WTC11 (cell line): ENCODE results near the gene KCNG4. TPM values are rescaled to one million over a fixed set of nuclear protein-coding genes. Genes with fewer than 3 reads are reported as not detected.

Experiments used
- ATAC-seq: fragments of 200-7000 bp; cut with Tn5 transposase; 2 replicates; pipeline ENCODE4 v1.10.0; 2021; ENCODE audit warnings: mild to moderate bottlenecking, moderate library complexity
- CTCF ChIA-PET: fragments of 300-600 bp; sonication (Branson Sonifier 250); formaldehyde crosslinking; loops from one replicate; lab custom pipeline; 2021; ENCODE audit warnings: antibody characterized with exemption; lab: Charles Lee
- POLR2A ChIA-PET: fragments of 350-600 bp; sonication (Branson Sonifier 250); formaldehyde crosslinking; loops from one replicate; lab custom pipeline; 2021; ENCODE audit warnings: antibody characterized with exemption; lab: Charles Lee
- DNase-seq: peaks from one replicate; pipeline ENCODE4 v3.0.0; 2021; ENCODE audit warnings: low spot score
- H3K27ac Mint-ChIP-seq: 2 replicates; pipeline ENCODE4 v1.8.0; 2021; ENCODE audit warnings: mixed read lengths
- H3K27me3 Mint-ChIP-seq: 2 replicates; pipeline ENCODE4 v1.8.0; 2021; ENCODE audit warnings: low read depth, mild to moderate bottlenecking, moderate library complexity, mixed read lengths
- H3K36me3 Mint-ChIP-seq: 2 replicates; pipeline ENCODE4 v1.8.0; 2021; ENCODE audit warnings: mixed read lengths
- H3K4me1 Mint-ChIP-seq: 2 replicates; pipeline ENCODE4 v1.8.0; 2022; ENCODE audit warnings: mixed read lengths
- H3K4me3 Mint-ChIP-seq: 2 replicates; pipeline ENCODE4 v1.8.0; 2021; ENCODE audit warnings: mild to moderate bottlenecking, moderate library complexity, mixed read lengths
- H3K9me3 Mint-ChIP-seq: 2 replicates; pipeline ENCODE4 v1.8.0; 2021; ENCODE audit warnings: mixed read lengths
- CDX4 ChIP-seq: fragments of 250-450 bp; sonication (Bioruptor Pico); IDR thresholded peaks from 2 replicates; pipeline ENCODE4 v1.9.0; 2021; ENCODE audit warnings: moderate library complexity, mild to moderate bottlenecking, inconsistent platforms, borderline replicate concordance
- CREB1 ChIP-seq: sonication (generic); formaldehyde crosslinking; IDR thresholded peaks from 2 replicates; pipeline ENCODE4 v1.8.0; 2023; ENCODE audit warnings: mild to moderate bottlenecking, missing genetic modification reagents
- CTCF ChIP-seq: fragments of 200-600 bp; IDR thresholded peaks from 2 replicates; pipeline ENCODE4 v1.8.0; 2022; ENCODE audit warnings: antibody characterized with exemption
- FOXJ3 ChIP-seq: sonication (generic); formaldehyde crosslinking; IDR thresholded peaks from 2 replicates; pipeline ENCODE4 v1.9.0; 2021; ENCODE audit warnings: missing genetic modification reagents, mild to moderate bottlenecking, borderline replicate concordance
- FOXP1 ChIP-seq: sonication (generic); formaldehyde crosslinking; IDR thresholded peaks from 2 replicates; pipeline ENCODE4 v1.8.0; 2022; ENCODE audit warnings: missing genetic modification reagents, mild to moderate bottlenecking, moderate library complexity, borderline replicate concordance
- IRF2 ChIP-seq: sonication (generic); formaldehyde crosslinking; IDR thresholded peaks from 2 replicates; pipeline ENCODE4 v1.8.0; 2022; ENCODE audit warnings: low read depth, missing genetic modification reagents, borderline replicate concordance
- MYBL2 ChIP-seq: sonication (generic); formaldehyde crosslinking; IDR thresholded peaks from 2 replicates; pipeline ENCODE4 v1.8.1; 2023; ENCODE audit warnings: mild to moderate bottlenecking, moderate library complexity, missing genetic modification reagents
- NFE2L1 ChIP-seq: sonication (generic); formaldehyde crosslinking; IDR thresholded peaks from 2 replicates; pipeline ENCODE4 v1.8.1; 2023; ENCODE audit warnings: missing genetic modification reagents
- NR1H2 ChIP-seq: sonication (generic); formaldehyde crosslinking; IDR thresholded peaks from 2 replicates; pipeline ENCODE4 v1.9.0; 2021; ENCODE audit warnings: mild to moderate bottlenecking, moderate library complexity, missing genetic modification reagents
- OVOL2 ChIP-seq: fragments of 250-450 bp; sonication (Bioruptor Pico); IDR thresholded peaks from 2 replicates; pipeline ENCODE4 v1.9.0; 2021; ENCODE audit warnings: mild to moderate bottlenecking, borderline replicate concordance
- PRDM15 ChIP-seq: sonication (generic); formaldehyde crosslinking; IDR thresholded peaks from 2 replicates; pipeline ENCODE4 v1.8.0; 2022; ENCODE audit warnings: missing genetic modification reagents
- PRRX2 ChIP-seq: fragments of 250-450 bp; sonication (Bioruptor Pico); IDR thresholded peaks from 2 replicates; pipeline ENCODE4 v1.8.0; 2021; ENCODE audit warnings: mild to moderate bottlenecking
- RORB ChIP-seq: fragments of 250-450 bp; sonication (Bioruptor Pico); IDR thresholded peaks from 2 replicates; pipeline ENCODE4 v1.9.0; 2021; ENCODE audit warnings: mild to moderate bottlenecking
- SOX15 ChIP-seq: fragments of 250-450 bp; sonication (Bioruptor Pico); IDR thresholded peaks from 2 replicates; pipeline ENCODE4 v1.9.0; 2021; ENCODE audit warnings: mild to moderate bottlenecking
- STAT6 ChIP-seq: sonication (generic); formaldehyde crosslinking; conservative IDR thresholded peaks from 2 replicates; pipeline ENCODE4 v1.8.1; 2023; ENCODE audit warnings: mild to moderate bottlenecking, low read depth, missing genetic modification reagents, moderate library complexity
- USF1 ChIP-seq: sonication (generic); formaldehyde crosslinking; IDR thresholded peaks from 2 replicates; pipeline ENCODE4 v1.8.0; 2022; ENCODE audit warnings: mild to moderate bottlenecking, missing genetic modification reagents
- ZBTB43 ChIP-seq: sonication (generic); formaldehyde crosslinking; IDR thresholded peaks from 2 replicates; pipeline ENCODE4 v1.8.1; 2023; ENCODE audit warnings: mild to moderate bottlenecking, missing genetic modification reagents
- ZNF281 ChIP-seq: sonication (generic); formaldehyde crosslinking; IDR thresholded peaks from 2 replicates; pipeline ENCODE4 v1.8.0; 2023; ENCODE audit warnings: mild to moderate bottlenecking, missing genetic modification reagents
- total RNA-seq: library from RNA; stranded (reverse); gene quantifications from 3 replicates; pipeline ENCODE4 v1.2.3, GENCODE V29; 2021

KCNG4 gene
- total RNA-seq, 1 experiment from 2014 or later: not detected

- Mint-ChIP-seq H3K4me3 (no peak overlapping the region), H3K4me1 (peaks cover 10% of the 10 kb centered on the region), H3K36me3 (no peaks in the 10 kb centered on the region), H3K9me3 (no peaks in the 10 kb centered on the region), H3K27ac (no peak overlapping the region), H3K27me3 (no peaks in the 10 kb centered on the region; the same call in 1 of the 2 replicates)
- POLR2A ChIA-PET: no interaction called here
- CTCF ChIA-PET: interaction anchor here (0.5 to 4.0 kb wide), 2 partner anchors 33 to 660 kb away, joined by 3 to 86 read pairs; no protein-coding TSS in a partner anchor
- ATAC-seq (no peak), DNase-seq (no peak)
- TF ChIP-seq MYBL2: no peak
- no peak for TF ChIP-seq USF1
- no peak for TF ChIP-seq ZBTB43 (CRISPR knock-in tag)
- TF ChIP-seq ZNF281 (CRISPR knock-in tag): no peak
- no peak for TF ChIP-seq SOX15 (CRISPR knock-in tag)
- no peak for TF ChIP-seq OVOL2 (CRISPR knock-in tag)
- TF ChIP-seq CDX4 (CRISPR knock-in tag): no peak
- no peak for TF ChIP-seq PRRX2 (CRISPR knock-in tag)
- TF ChIP-seq PRDM15 (CRISPR knock-in tag): no peak
- no peak for TF ChIP-seq NFE2L1 (CRISPR knock-in tag)
- TF ChIP-seq STAT6: no peak
- no peak for TF ChIP-seq RORB (CRISPR knock-in tag)
- TF ChIP-seq NR1H2: no peak
- TF ChIP-seq FOXP1 (CRISPR knock-in tag): no peak
- no peak for TF ChIP-seq CREB1 (CRISPR knock-in tag)
- TF ChIP-seq CTCF: no peak
- no peak for TF ChIP-seq FOXJ3 (CRISPR knock-in tag)
- no peak for TF ChIP-seq IRF2
- TF ChIP-seq, all 79 proteins: peak for 0
These were observed 34.7 kb upstream of the KCNG4 start for GRCh38 chr16:84274515-84274914.
